D721Med (cell line): Measurements from ENCODE around the gene MICAL3.

Experiments used
- DNase-seq: peaks from one replicate; pipeline ENCODE4 v3.0.0; 2011; ENCODE audit warnings: low spot score; ENCODE audit not compliant: insufficient read length
- FAIRE-seq: peaks from 2 replicates; lab custom pipeline; 2011; peaks lifted over from hg19 to GRCh38; lab: Jason Lieb, UNC
- CTCF ChIP-seq: IDR thresholded peaks from 2 replicates; pipeline ENCODE4 v1.5.1; 2012; ENCODE audit warnings: mild to moderate bottlenecking, control low read depth; ENCODE audit not compliant: insufficient read depth; ENCODE audit errors: missing control alignments

The MICAL3 gene

GRCh38 chr22:17858033-17858432, 166.3 kb downstream of the MICAL3 start:
- TF ChIP-seq CTCF, result no peak
- FAIRE-seq (no peak), DNase-seq (no peak)

GRCh38 chr22:17855572-17856290, 168.6 kb downstream of the MICAL3 start:
- no peak for FAIRE-seq
- no peak for DNase-seq
- TF ChIP-seq CTCF, result no peak

- FAIRE-seq (no peak), DNase-seq (no peak)
- no peak for TF ChIP-seq CTCF
Measured at GRCh38 chr22:17853073-17853472, 171.3 kb downstream of the MICAL3 start.

- DNase-seq, result no peak
- no peak for FAIRE-seq
- TF ChIP-seq CTCF, result no peak
Measured at GRCh38 chr22:17851759-17852158, 172.6 kb downstream of the MICAL3 start.

- FAIRE-seq (no peak), DNase-seq (no peak)
- no peak for TF ChIP-seq CTCF
Measured at GRCh38 chr22:17847360-17848078, 176.8 kb downstream of the MICAL3 start.

- FAIRE-seq (no peak), DNase-seq (no peak)
- no peak for TF ChIP-seq CTCF
Measured at GRCh38 chr22:17846326-17846992, 177.9 kb downstream of the MICAL3 start.
